ENCODE data around the gene SCN2B. TPM values are rescaled to one million over a fixed set of nuclear protein-coding genes. Genes with fewer than 3 reads are reported as not detected.

The SCN2B gene
- total RNA-seq, 6 donors from 2014 or later, result 0.22 to 2.4 (median 0.32) TPM; not detected in 2

- H3K27me3 ChIP-seq, result peaks cover 0 to 42% (median 18%) of the 10 kb centered on the region in 4 donors
- no peak for TF ChIP-seq POLR2A (IDR thresholded peaks at IDR 0.05)
- no peak for TF ChIP-seq EP300 (IDR thresholded peaks at IDR 0.05)
- no peak for TF ChIP-seq CTCF (IDR thresholded peaks at IDR 0.05)
- no peak for TF ChIP-seq POLR2AphosphoS5 (IDR thresholded peaks at IDR 0.05)
- no peak overlapping the region for H3K4me3 ChIP-seq
- no peaks in the 10 kb centered on the region for H3K36me3 ChIP-seq
- WGBS, 2 donors, result 32 to 55% methylated on average over 5 to 11 of the region's 11 CpGs
- no peaks in the 10 kb centered on the region for H3K9me3 ChIP-seq
- H3K27ac ChIP-seq, result no peak overlapping the region
- peaks cover 14 to 47% (median 30%) of the 10 kb centered on the region in 4 donors for H3K4me1 ChIP-seq
- DNase-seq (no peak), ATAC-seq (ENCODE audit: low FRiP score in 2 of 2) (no peak)
Measured at GRCh38 chr11:118155776-118156530, 20.5 kb downstream of the SCN2B start.

GRCh38 chr11:118154641-118155040 is 21.8 kb downstream of the SCN2B start:
- Histone ChIP-seq H3K27me3 (peaks cover 0 to 42% (median 18%) of the 10 kb centered on the region in 4 donors), H3K36me3 (no peaks in the 10 kb centered on the region), H3K4me1 (peaks cover 14 to 47% (median 30%) of the 10 kb centered on the region in 4 donors), H3K9me3 (no peaks in the 10 kb centered on the region), H3K4me3 (no peak overlapping the region), H3K27ac (no peak overlapping the region)
- ATAC-seq (ENCODE audit: low FRiP score in 2 of 2) (no peak), DNase-seq (no peak)
- WGBS, 2 donors, result 73 to 76% methylated on average over 1 of the region's 1 CpG
- TF ChIP-seq EP300 (IDR thresholded peaks at IDR 0.05) (no peak), POLR2A (IDR thresholded peaks at IDR 0.05) (no peak), CTCF (IDR thresholded peaks at IDR 0.05) (no peak), POLR2AphosphoS5 (IDR thresholded peaks at IDR 0.05) (no peak)

GRCh38 chr11:118153976-118154375 is 22.5 kb downstream of the SCN2B start:
- H3K9me3 ChIP-seq, result no peaks in the 10 kb centered on the region
- 85% methylated on average over 8 to 11 of the region's 11 CpGs for WGBS, 2 donors
- H3K36me3 ChIP-seq, result no peaks in the 10 kb centered on the region
- no peak overlapping the region for H3K4me3 ChIP-seq
- ATAC-seq (ENCODE audit: low FRiP score in 2 of 2), result no peak
- no peak overlapping the region for H3K27ac ChIP-seq
- H3K27me3 ChIP-seq, result peaks cover 0 to 42% (median 18%) of the 10 kb centered on the region in 4 donors
- TF ChIP-seq EP300 (IDR thresholded peaks at IDR 0.05), result no peak
- TF ChIP-seq POLR2A (IDR thresholded peaks at IDR 0.05), result no peak
- no peak for TF ChIP-seq CTCF (IDR thresholded peaks at IDR 0.05)
- TF ChIP-seq POLR2AphosphoS5 (IDR thresholded peaks at IDR 0.05), result no peak
- DNase-seq, result no peak
- peaks cover 14 to 47% (median 30%) of the 10 kb centered on the region in 4 donors for H3K4me1 ChIP-seq

GRCh38 chr11:118153516-118153915 is 22.9 kb downstream of the SCN2B start:
- no peaks in the 10 kb centered on the region for H3K36me3 ChIP-seq
- ATAC-seq (ENCODE audit: low FRiP score in 2 of 2), result no peak
- WGBS, 2 donors, result 33 to 41% methylated on average over 13 to 16 of the region's 16 CpGs
- peak overlapping the region in 3 of 4 donors; percentile 42 to 55 (median 49) for H3K4me3 ChIP-seq
- H3K4me1 ChIP-seq, result peaks cover 14 to 47% (median 30%) of the 10 kb centered on the region in 4 donors
- no peak overlapping the region for H3K27ac ChIP-seq
- no peak for DNase-seq
- peaks cover 0 to 42% (median 18%) of the 10 kb centered on the region in 4 donors for H3K27me3 ChIP-seq
- no peak for TF ChIP-seq CTCF (IDR thresholded peaks at IDR 0.05)
- TF ChIP-seq EP300 (IDR thresholded peaks at IDR 0.05), result no peak
- TF ChIP-seq POLR2AphosphoS5 (IDR thresholded peaks at IDR 0.05), result no peak
- TF ChIP-seq POLR2A (IDR thresholded peaks at IDR 0.05), result no peak
- H3K9me3 ChIP-seq, result no peaks in the 10 kb centered on the region

Measured in upper lobe of left lung (tissue), 6 donors.